HepG2 (cell line): Measurements from ENCODE around the gene PDE1C. TPM values are rescaled to one million over a fixed set of nuclear protein-coding genes. Genes with fewer than 3 reads are reported as not detected.

Experiments used
- ATAC-seq: fragments of 200-7000 bp; cut with Tn5 transposase; 3 replicates; pipeline ENCODE4 v1.9.1; 2020; ENCODE audit warnings: mild to moderate bottlenecking, moderate library complexity
- BruUV-seq: library from RNA; stranded (reverse); fragments of 400-500 nt; replicated peaks from 2 replicates; lab custom pipeline; 2021; lab: Mats Ljungman, UMichigan
- CTCF ChIA-PET: fragments of 300-600 bp; formaldehyde crosslinking; extraction: SDS; loops from one replicate; lab custom pipeline; 2021; ENCODE audit warnings: low total read pairs, inconsistent platforms, low intra/inter-chr PET ratio; lab: Yijun Ruan, JAX
- POLR2A ChIA-PET: fragments of 350-600 bp; sonication (Branson Sonifier 250); formaldehyde crosslinking; loops from one replicate; lab custom pipeline; 2020; ENCODE audit warnings: antibody characterized with exemption, inconsistent platforms; lab: Yijun Ruan, JAX
- DNase-seq: peaks from one replicate; pipeline ENCODE4 v3.0.0-alpha.2; 2015; ENCODE audit warnings: low spot score
- FAIRE-seq: peaks from 3 replicates; lab custom pipeline; 2011; peaks lifted over from hg19 to GRCh38; lab: Jason Lieb, UNC
- H2AFZ ChIP-seq: one replicate; pipeline ENCODE4 v1.6.1; 2011; ENCODE audit warnings: low read length, inconsistent platforms
- H3K27ac ChIP-seq: fragments of 300-600 bp; 3 replicates; pipeline ENCODE4 v1.8.0; 2011; ENCODE audit warnings: mixed run types, mild to moderate bottlenecking, mixed read lengths, low read length, inconsistent platforms; ENCODE audit not compliant: insufficient read depth; ENCODE audit errors: extremely low read length
- H3K27me3 ChIP-seq, 2 experiments: fragments of 200-600 bp in 1 of 2; 2 replicates in 1 of 2; 3 replicates in 1 of 2; pipeline versions ENCODE4 v1.6.0 to v1.8.0; 2011; ENCODE audit warnings: low read length in 2 of 2, mild to moderate bottlenecking in 2 of 2, moderate library complexity in 2 of 2, inconsistent platforms in 1 of 2; ENCODE audit not compliant: insufficient read depth in 2 of 2, control insufficient read depth in 1 of 2
- H3K36me3 ChIP-seq, 2 experiments: fragments of 200-600 bp in 1 of 2; replicated peaks in 1 of 2; 2 replicates in 1 of 2; 3 replicates in 1 of 2; pipeline versions ENCODE4 v1.5.1 to v1.8.0; 2011; ENCODE audit warnings: low read length in 2 of 2, inconsistent platforms in 1 of 2; ENCODE audit not compliant: insufficient read depth in 2 of 2, control insufficient read depth in 1 of 2
- H3K4me1 ChIP-seq: 2 replicates; pipeline ENCODE4 v1.5.1; 2012; ENCODE audit warnings: low read length, inconsistent platforms; ENCODE audit not compliant: insufficient read depth
- H3K4me2 ChIP-seq: 2 replicates; pipeline ENCODE4 v1.6.0; 2011; ENCODE audit warnings: low read depth, low read length, inconsistent platforms
- H3K4me3 ChIP-seq, 3 experiments: fragments of 200-600 bp in 1 of 3; sonication (generic), shearing (Covaris generic) in 1 of 3; replicated peaks in 1 of 3; 2 replicates each; pipeline ENCODE4 v1.5.1; 2011 to 2016; ENCODE audit warnings: low read length in 3 of 3, inconsistent platforms in 2 of 3, low read depth in 2 of 3, mild to moderate bottlenecking in 2 of 3, control low read depth in 1 of 3, mixed read lengths in 1 of 3; ENCODE audit not compliant: insufficient read depth in 1 of 3
- H3K79me2 ChIP-seq: one replicate; pipeline ENCODE4 v1.6.1; 2011; ENCODE audit warnings: low read length, inconsistent platforms; ENCODE audit not compliant: insufficient read depth
- H3K9ac ChIP-seq: 2 replicates; pipeline ENCODE4 v1.6.0; 2011; ENCODE audit warnings: mild to moderate bottlenecking, low read depth, low read length, inconsistent platforms; ENCODE audit not compliant: insufficient read depth
- H3K9me3 ChIP-seq: 2 replicates; pipeline ENCODE4 v1.5.1; 2012; ENCODE audit warnings: mild to moderate bottlenecking, low read length
- H4K20me1 ChIP-seq: 2 replicates; pipeline ENCODE4 v1.6.0; 2011; ENCODE audit warnings: inconsistent platforms, mild to moderate bottlenecking, low read length, moderate library complexity; ENCODE audit not compliant: insufficient read depth
- SNAPC4 ChIP-seq: sonication (generic); formaldehyde crosslinking; IDR thresholded peaks from 2 replicates; pipeline ENCODE4 v1.4.0; 2020; ENCODE audit warnings: mild to moderate bottlenecking, missing genetic modification reagents
- ZNF24 ChIP-seq: fragments of 450-650 bp; IDR thresholded peaks from 2 replicates; pipeline ENCODE4 v1.6.1; 2017; ENCODE audit warnings: antibody characterized with exemption, mild to moderate bottlenecking
- WGBS: methylation state at CpG from one replicate; pipeline ENCODE4 v1.1.6; 2017; ENCODE audit warnings: low lambda C conversion rate; 5-methylcytosine and 5-hydroxymethylcytosine counted together
- in situ Hi-C: cut with HindIII; loops from 2 replicates; pipeline ENCODE4 v1.10.0; 2017; ENCODE audit warnings: low pct_unique_long_range_greater_than_20kb; ENCODE audit not compliant: extremely low pct_ligation_motif_present
- intact Hi-C: fragments of 100-400 bp; cut with micrococcal nuclease; formaldehyde crosslinking; loops from one replicate; pipeline ENCODE4 v1.10.0; 2022; ENCODE audit not compliant: unreplicated experiment
- polyA plus RNA-seq, 8 experiments: library from polyadenylated mRNA; depleted of rRNA in 3 of 8; stranded (reverse) in 7 of 8; unstranded in 1 of 8; fragments of >200 nt; fragmentation: Illumina TruSeq in 4 of 8; extraction: Trizol in 4 of 8; gene quantifications; 2 replicates each; pipeline versions ENCODE4 v1.2.1 to v1.2.3, GENCODE V29; 2011 to 2016; ENCODE audit warnings: low read depth in 4 of 8, missing spikeins in 1 of 8, mixed read lengths in 1 of 8; ENCODE audit not compliant: insufficient read depth in 1 of 8
- total RNA-seq, 5 experiments: library from RNA; depleted of rRNA; stranded (reverse); fragments of >200 nt; fragmentation: Illumina TruSeq; extraction: Trizol; gene quantifications; 2 replicates each; pipeline ENCODE4 v1.2.3, GENCODE V29; 2016; ENCODE audit warnings: low read depth in 1 of 5

PDE1C gene
- total and polyA plus RNA-seq, 2 of the 13 experiments (the other 11 are each of a cell fraction or from before 2014, with no cell fraction given): not detected

GRCh38 chr7:31979690-31980330, 90.4 kb downstream of the PDE1C start (continued):
- no peak for TF ChIP-seq SNAPC4 (CRISPR knock-in tag)

- FAIRE-seq (no peak), ATAC-seq (no peak), DNase-seq (no peak)
- in situ Hi-C loops: no loop called here
- WGBS: 5% methylated on average over 5 of the region's 5 CpGs
- BruUV-seq: no TSS peak
- no peak overlapping the region for H3K27ac ChIP-seq
- POLR2A ChIA-PET: no interaction called here
- no peaks in the 10 kb centered on the region for H3K79me2 ChIP-seq
- no peak overlapping the region for H2AFZ ChIP-seq
- H3K9me3 ChIP-seq: peaks cover 8% of the 10 kb centered on the region; the same call in 1 of the 2 replicates
- TF ChIP-seq ZNF24: no peak
- intact Hi-C loops: no loop called here
- CTCF ChIA-PET: no interaction called here
- no peak overlapping the region for H3K4me3 ChIP-seq
- no peaks in the 10 kb centered on the region for H3K36me3 ChIP-seq
- no peak overlapping the region for H3K9ac ChIP-seq
- no peak overlapping the region for H3K4me2 ChIP-seq
- H4K20me1 ChIP-seq: no peaks in the 10 kb centered on the region
- H3K4me1 ChIP-seq: no peaks in the 10 kb centered on the region
- H3K27me3 ChIP-seq: no peaks in the 10 kb centered on the region
These were observed 94.7 kb downstream of the PDE1C start for GRCh38 chr7:31975546-31975945.
